Jurkat, Clone E6-1 (cell line): ENCODE measurements around the gene TOR1A.

ENCODE experiments used
- DNase-seq: peaks from one replicate; pipeline ENCODE4 v3.0.0-alpha.2; 2011; ENCODE audit warnings: low read depth, low spot score
- H3K4me3 ChIP-seq: 2 replicates; pipeline ENCODE4 v1.5.1; 2011; ENCODE audit warnings: mild to moderate bottlenecking, low read length, control low read depth, moderate library complexity

The TOR1A gene

DNA sequence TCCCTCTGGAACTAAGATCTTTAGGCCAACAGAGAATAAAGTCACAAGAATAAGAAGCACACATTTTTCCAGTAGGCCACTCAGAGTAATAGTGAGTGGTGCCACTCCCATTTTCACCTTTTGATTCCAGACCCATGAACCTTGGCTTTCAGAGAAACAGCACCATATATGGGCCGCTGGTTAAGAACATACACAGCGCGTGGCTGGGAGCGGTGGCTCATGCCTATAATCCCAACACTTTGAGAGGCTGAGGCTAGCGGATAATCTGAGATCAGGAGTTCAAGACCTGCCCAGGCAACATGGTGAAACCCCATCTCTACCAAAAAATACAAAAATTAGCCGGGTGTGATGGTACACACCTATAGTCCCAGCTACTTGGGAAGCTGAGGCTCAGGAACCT, 55.5 kb downstream of the TOR1A start:
- no peak overlapping the region for H3K4me3 ChIP-seq
- no peak for DNase-seq

DNA sequence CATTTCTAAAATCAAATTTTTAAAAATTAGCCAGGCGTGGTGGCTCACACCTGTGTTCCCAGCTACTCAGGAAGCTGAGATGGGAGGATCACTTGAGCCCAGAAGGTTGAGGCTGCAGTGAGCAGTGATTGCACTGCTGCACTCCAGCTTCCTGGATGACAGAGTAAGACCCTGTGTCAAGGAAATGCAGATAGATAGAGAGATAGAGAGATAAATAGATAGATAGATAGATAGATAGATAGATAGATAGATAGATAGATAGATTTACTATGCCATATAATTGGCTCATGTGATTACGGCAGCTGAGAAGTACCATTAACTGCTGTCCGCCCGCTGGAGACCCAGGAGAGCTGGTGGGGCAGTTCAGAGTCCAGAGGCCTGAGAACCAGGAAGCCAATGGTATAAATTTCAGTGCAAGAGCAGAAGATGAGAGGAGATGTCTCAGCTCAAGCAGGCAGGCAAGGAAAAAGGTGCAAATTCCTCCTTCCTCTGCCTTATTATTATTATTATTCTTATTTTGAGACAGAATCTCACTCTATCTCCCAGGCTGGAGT, 58.1 kb downstream of the TOR1A start:
- no peak for DNase-seq
- H3K4me3 ChIP-seq, result no peak overlapping the region

DNA sequence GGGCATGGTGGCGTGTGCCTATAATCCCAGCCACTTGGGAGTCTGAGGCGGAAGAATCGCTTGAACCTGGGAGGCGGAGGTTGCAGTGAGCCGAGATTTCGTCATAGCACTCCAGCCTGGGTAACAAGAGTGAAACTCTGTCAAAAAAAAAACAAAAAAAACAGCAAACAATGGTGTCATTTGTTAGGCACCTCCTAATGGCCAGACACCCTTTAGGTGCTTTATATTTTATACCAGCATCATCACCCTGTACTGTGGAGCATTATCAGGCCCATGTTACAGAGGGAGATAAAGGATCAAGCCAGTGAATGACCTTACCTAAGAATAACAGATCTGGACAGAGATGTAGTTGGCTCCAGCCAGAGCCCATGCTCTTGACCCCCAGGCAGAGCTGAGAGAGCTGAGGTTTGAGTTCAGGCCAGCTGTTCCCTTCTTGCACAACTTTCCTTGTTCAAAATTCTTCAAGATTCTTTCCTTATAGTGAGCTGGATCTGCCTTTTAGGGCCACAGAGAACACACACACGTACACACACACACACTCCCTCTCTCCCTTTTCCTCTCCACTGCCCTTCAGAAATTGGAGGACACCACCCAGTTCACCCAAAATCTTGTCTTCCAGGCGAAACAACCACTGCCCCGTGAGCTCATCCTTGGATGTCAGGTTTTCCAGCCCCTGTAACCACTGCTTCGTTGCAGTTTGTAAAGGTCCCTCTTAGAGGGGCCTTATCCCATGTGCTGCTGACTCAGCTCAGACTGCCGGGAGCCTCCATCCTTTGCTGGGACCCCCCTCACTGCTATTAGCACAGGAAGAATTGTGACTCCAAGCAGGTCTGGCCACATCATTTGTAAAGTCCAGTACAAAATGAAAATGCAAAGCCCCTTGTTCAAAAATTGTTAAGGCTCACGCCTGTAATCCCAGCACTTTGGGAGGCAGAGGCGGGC, 60.7 kb downstream of the TOR1A start:
- no peak overlapping the region for H3K4me3 ChIP-seq
- DNase-seq, result no peak
